SKM-1 (cell line): ENCODE measurements around the gene ZNF470.

ENCODE experiments used
- DNase-seq: peaks from one replicate; lab custom pipeline; 2025; ENCODE audit not compliant: unreplicated experiment; lab: John Stamatoyannopoulos, UW

Gene ZNF470

GRCh38 chr19:56608274-56608964, 41.2 kb downstream of the ZNF470 start:
- DNase-seq: no peak

GRCh38 chr19:56611288-56611687, 44.0 kb downstream of the ZNF470 start:
- no peak for DNase-seq

- DNase-seq: no peak
Observed at GRCh38 chr19:56612737-56613136, 45.5 kb downstream of the ZNF470 start.

GRCh38 chr19:56613639-56614038, 46.4 kb downstream of the ZNF470 start:
- no peak for DNase-seq

GRCh38 chr19:56617531-56617930, 50.3 kb downstream of the ZNF470 start:
- DNase-seq: no peak

GRCh38 chr19:56619121-56619520, 51.9 kb downstream of the ZNF470 start:
- DNase-seq: no peak

- DNase-seq: no peak
Observed at GRCh38 chr19:56622374-56622773, 55.1 kb downstream of the ZNF470 start.

- DNase-seq: no peak
Observed at GRCh38 chr19:56623006-56623405, 55.7 kb downstream of the ZNF470 start.

GRCh38 chr19:56625708-56626107, 58.4 kb downstream of the ZNF470 start:
- no peak for DNase-seq

GRCh38 chr19:56633021-56633420, 65.8 kb downstream of the ZNF470 start:
- no peak for DNase-seq

- DNase-seq: no peak
Observed at GRCh38 chr19:56637976-56638555, 70.8 kb downstream of the ZNF470 start.
